Measurements from ENCODE around the gene NUMA1.

The NUMA1 gene

DNA sequence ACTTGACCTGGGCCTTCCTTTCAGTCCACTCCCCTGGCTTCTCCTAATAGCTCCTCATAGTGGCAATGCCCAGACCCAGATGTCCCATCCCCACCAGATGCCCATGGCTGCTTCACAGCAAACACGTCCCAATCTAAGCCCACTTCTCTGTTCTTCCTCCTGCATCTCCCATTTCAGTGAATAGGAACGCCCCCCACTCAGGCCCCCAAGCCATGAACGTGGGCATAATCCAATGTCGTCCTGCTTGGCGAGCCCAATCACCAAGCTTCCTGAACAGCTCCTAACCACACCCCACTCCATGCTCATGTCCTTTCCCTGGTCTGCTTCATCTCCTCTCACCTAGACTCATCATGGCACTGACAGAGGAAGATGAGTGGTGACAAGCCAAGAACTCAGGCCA is 72.8 kb downstream of the NUMA1 start:
- no peak overlapping the region for H3K4me3 ChIP-seq (replicated peaks; ENCODE audit: low read depth, low read length)
- TF ChIP-seq, protein P1, sequence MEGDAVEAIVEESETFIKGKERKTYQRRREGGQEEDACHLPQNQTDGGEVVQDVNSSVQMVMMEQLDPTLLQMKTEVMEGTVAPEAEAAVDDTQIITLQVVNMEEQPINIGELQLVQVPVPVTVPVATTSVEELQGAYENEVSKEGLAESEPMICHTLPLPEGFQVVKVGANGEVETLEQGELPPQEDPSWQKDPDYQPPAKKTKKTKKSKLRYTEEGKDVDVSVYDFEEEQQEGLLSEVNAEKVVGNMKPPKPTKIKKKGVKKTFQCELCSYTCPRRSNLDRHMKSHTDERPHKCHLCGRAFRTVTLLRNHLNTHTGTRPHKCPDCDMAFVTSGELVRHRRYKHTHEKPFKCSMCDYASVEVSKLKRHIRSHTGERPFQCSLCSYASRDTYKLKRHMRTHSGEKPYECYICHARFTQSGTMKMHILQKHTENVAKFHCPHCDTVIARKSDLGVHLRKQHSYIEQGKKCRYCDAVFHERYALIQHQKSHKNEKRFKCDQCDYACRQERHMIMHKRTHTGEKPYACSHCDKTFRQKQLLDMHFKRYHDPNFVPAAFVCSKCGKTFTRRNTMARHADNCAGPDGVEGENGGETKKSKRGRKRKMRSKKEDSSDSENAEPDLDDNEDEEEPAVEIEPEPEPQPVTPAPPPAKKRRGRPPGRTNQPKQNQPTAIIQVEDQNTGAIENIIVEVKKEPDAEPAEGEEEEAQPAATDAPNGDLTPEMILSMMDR (IDR thresholded peaks at IDR 0.05; ENCODE audit: low read depth, low read length, missing control alignments): no peak
- DNase-seq (ENCODE audit: extremely low read depth, low read depth): no peak

DNA sequence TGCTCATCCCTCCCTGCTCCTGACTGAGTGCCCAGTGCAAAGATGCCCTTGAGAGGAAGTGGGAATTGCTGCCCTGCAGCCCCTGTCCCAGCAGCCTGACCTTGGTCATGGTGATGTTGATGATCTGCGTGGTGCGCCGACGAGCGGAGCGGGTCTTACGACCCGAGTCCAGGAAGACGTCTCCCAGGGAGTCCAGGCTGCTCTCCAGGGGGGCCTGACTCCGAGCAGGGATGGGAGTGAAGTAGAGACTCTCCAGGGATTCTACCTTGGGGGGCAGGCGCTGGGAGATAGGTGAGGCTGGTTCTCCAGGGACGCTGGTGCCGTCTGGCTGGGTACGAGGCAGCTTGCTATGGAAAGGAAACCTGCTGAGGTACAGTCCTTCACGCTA is 73.3 kb downstream of the NUMA1 start:
- no peak for DNase-seq (ENCODE audit: extremely low read depth, low read depth)
- TF ChIP-seq, protein P1 (IDR thresholded peaks at IDR 0.05; ENCODE audit: low read depth, low read length, missing control alignments): no peak
- no peak overlapping the region for H3K4me3 ChIP-seq (replicated peaks; ENCODE audit: low read depth, low read length)

DNA sequence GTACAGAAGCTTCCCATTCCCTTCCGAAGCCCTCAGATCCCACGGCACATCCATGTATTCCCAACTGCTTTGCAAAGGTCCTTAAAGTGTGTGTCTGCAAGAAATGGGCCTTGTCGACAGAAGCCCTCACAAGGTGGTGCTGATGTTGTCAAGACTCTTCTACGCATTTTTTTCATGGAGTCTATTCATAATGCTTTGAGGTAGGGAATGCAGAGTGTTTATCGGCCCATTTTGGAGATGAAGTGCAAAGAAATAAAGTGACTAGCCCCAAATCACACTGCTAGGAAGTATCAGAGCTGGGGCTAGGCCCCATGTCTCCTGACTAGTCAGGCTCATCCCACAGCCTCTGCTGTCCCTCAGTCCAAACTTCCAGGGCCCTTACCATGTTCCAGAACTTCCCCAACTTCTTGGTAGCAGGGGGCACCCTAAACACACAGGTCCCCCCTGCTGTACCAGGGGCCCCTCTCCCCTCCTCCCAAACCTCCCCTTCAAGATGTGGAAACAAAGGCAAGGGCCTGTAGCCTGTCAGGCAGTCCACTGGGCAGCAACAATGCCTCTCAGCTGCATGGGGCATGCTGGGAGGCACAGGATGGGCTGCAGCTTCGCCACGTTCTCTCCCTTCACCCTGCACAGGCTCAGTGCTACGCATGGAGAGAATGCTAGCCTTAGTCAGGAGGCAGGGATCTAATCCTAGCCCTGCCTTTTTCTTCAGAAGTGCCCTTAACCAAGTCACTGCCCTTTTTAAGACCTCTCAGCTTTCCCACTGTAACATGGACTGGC is 73.8 kb downstream of the NUMA1 start:
- TF ChIP-seq, protein P1 (IDR thresholded peaks at IDR 0.05; ENCODE audit: low read depth, low read length, missing control alignments): no peak
- H3K4me3 ChIP-seq (replicated peaks; ENCODE audit: low read depth, low read length): no peak overlapping the region
- no peak for DNase-seq (ENCODE audit: extremely low read depth, low read depth)

DNA sequence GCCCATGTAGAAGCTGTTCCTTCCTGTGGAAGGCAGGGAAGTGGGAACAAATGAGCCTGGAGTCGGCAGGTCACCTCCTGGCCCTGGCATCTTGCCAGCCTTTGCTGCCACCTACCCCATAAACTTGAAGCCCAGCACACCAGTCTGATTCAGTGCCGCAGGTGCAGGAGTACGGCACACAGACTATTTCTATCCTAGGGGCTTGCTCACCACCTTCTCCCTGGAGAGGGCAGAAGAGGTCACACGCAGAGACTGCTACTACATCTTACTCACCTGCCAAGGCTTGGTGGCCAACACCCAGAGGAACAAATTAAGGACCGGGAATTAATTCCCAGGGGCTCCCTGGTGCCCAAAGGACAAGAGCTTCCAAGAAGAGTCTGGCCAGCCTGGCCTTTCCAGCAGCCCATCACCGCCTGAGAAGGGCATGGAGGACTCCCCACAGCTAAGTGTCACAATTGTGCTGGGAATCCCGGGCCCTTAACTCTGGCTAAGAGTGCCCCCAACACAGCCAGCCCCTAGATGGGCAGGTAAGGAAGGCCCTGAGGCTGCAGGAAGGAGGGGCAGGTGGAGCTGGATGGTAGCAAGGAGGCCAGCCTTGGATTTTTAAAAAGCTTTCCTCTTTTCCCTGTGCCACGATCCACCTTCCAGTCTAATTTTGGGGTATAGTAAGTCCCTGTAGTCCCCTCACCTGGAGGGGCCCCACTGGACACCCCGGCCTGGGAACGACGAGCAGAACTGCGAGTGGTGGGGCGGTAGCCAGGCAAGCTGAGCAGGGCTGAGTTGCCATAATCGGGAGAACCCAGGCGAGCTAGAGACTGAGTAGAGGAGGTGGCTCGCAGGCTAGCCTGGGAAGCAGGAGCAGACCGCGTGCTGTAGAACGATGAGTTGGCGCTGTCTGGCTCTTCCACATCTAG is 74.7 kb downstream of the NUMA1 start:
- no peak overlapping the region for H3K4me3 ChIP-seq (replicated peaks; ENCODE audit: low read depth, low read length)
- no peak for DNase-seq (ENCODE audit: extremely low read depth, low read depth)
- TF ChIP-seq, protein P1 (IDR thresholded peaks at IDR 0.05; ENCODE audit: low read depth, low read length, missing control alignments): no peak

DNA sequence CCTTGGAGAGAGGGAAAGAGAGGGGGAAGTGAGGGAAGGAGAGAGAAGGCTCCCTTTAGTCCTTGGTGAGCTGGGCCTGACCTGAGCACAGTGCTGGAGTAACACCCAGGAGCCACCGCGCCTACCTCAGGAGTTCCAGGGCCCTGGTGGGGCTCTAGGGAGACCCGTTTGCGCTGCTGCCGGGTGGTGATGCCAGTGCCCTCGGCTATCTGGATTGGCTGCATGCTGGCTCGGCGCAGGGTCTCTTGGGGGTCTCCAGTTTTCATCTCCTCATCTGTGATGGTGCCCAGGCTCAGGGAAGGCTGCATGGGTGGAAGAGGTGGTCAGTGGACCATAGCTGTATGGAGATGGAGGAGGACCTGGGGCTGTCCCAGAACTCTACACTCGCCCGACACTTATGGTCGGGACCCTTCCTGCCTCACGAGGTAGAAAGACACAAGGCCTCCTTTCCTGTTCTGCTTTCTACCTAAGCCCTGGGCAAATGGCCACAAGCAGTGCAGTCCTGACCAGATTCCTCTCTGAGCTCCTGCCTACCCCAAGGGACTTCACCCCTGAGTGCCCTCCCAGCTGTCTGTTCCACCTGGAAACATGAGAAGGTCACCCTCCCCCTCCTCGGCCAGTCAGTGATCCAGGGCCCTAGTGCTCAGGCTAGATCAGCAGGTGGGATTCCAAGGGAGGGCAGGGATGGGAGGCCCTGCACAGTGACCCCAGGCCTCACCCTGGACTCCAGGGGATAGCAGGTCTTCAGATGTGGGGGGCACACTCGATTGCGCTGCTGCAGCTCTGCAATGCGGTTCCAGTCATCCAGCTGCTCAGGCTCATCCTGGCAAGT is 75.6 kb downstream of the NUMA1 start:
- no peak for DNase-seq (ENCODE audit: extremely low read depth, low read depth)
- TF ChIP-seq, protein P1 (IDR thresholded peaks at IDR 0.05; ENCODE audit: low read depth, low read length, missing control alignments): no peak

DNA sequence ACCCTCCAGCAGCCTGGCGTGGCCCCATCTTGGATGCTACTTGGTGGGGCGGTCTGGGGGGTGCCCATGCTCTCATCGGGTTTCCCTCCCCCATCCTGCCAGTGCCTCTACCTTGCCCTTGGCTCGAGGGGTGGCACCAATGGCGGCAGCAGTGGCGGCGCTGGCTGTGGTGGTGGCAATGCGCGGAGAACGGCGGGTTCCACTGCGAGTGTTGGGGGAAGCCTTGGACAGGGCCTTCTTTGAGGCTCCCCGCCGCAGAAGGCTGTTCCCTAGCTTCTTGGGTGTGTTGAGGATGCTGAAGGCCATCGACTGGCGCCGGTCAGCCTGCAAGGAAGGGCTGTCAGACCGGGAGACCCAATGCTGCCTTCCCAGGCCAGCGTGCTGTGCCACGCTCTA is 76.6 kb downstream of the NUMA1 start:
- DNase-seq (ENCODE audit: extremely low read depth, low read depth): no peak
- H3K4me3 ChIP-seq (replicated peaks; ENCODE audit: low read depth, low read length): no peak overlapping the region
- TF ChIP-seq, protein P1 (IDR thresholded peaks at IDR 0.05; ENCODE audit: low read depth, low read length, missing control alignments): no peak

More for the DNA sequence above, 75.6 kb downstream of the NUMA1 start:
- no peak overlapping the region for H3K4me3 ChIP-seq (replicated peaks; ENCODE audit: low read depth, low read length)

Measured in HFF-Myc (cell line).